Mesendoderm (in vitro differentiated cells): ENCODE measurements around the gene PLXND1.

ENCODE experiments used
- DNase-seq: peaks from one replicate; pipeline ENCODE4 v3.0.0; 2013
- H2AK5ac ChIP-seq: 2 replicates; pipeline ENCODE4 v1.6.1; 2013; ENCODE audit warnings: low read length, inconsistent platforms
- H2BK120ac ChIP-seq: 2 replicates; pipeline ENCODE4 v1.6.1; 2013; ENCODE audit warnings: low read depth, mild to moderate bottlenecking, low read length, moderate library complexity, mixed read lengths
- H2BK15ac ChIP-seq: replicated peaks from 2 replicates; pipeline ENCODE4 v1.6.1; 2013; ENCODE audit warnings: low read depth, mild to moderate bottlenecking, moderate library complexity
- H2BK5ac ChIP-seq: 2 replicates; pipeline ENCODE4 v1.6.1; 2013; ENCODE audit warnings: low read length, inconsistent platforms
- H3K18ac ChIP-seq: 2 replicates; pipeline ENCODE4 v1.6.1; 2013; ENCODE audit warnings: mild to moderate bottlenecking, low read length, mixed read lengths
- H3K23ac ChIP-seq: one replicate; pipeline ENCODE4 v1.6.1; 2013; ENCODE audit warnings: low read length
- H3K27ac ChIP-seq: 2 replicates; pipeline ENCODE4 v1.5.1; 2013; ENCODE audit warnings: low read depth, mild to moderate bottlenecking, inconsistent platforms, low read length, moderate library complexity
- H3K27me3 ChIP-seq: 2 replicates; pipeline ENCODE4 v1.6.1; 2013; ENCODE audit warnings: low read length, control low read depth, mild to moderate bottlenecking, inconsistent platforms; ENCODE audit not compliant: insufficient read depth, poor library complexity
- H3K36me3 ChIP-seq: 2 replicates; pipeline ENCODE4 v1.6.1; 2013; ENCODE audit warnings: low read length, inconsistent platforms; ENCODE audit not compliant: control insufficient read depth, insufficient read depth
- H3K4ac ChIP-seq: one replicate; pipeline ENCODE4 v1.6.1; 2013; ENCODE audit warnings: low read depth, mild to moderate bottlenecking, low read length, moderate library complexity
- H3K4me1 ChIP-seq: 2 replicates; pipeline ENCODE4 v1.6.1; 2013; ENCODE audit warnings: low read depth, low read length, inconsistent platforms; ENCODE audit not compliant: control insufficient read depth
- H3K4me2 ChIP-seq: 2 replicates; pipeline ENCODE4 v1.6.1; 2013; ENCODE audit warnings: low read length
- H3K4me3 ChIP-seq: 2 replicates; pipeline ENCODE4 v1.5.1; 2013; ENCODE audit warnings: mild to moderate bottlenecking, low read length
- H3K56ac ChIP-seq: one replicate; pipeline ENCODE4 v1.6.1; 2013; ENCODE audit warnings: low read length
- H3K79me1 ChIP-seq: 2 replicates; pipeline ENCODE4 v1.6.1; 2013; ENCODE audit warnings: low read length, inconsistent platforms
- H3K79me2 ChIP-seq: 2 replicates; pipeline ENCODE4 v1.6.1; 2013; ENCODE audit warnings: mild to moderate bottlenecking, low read length; ENCODE audit not compliant: control insufficient read depth, insufficient read depth
- H3K9ac ChIP-seq: 2 replicates; pipeline ENCODE4 v1.6.1; 2013; ENCODE audit warnings: low read length, inconsistent platforms
- H4K5ac ChIP-seq: one replicate; pipeline ENCODE4 v1.6.1; 2013; ENCODE audit warnings: low read length
- H4K8ac ChIP-seq: one replicate; pipeline ENCODE4 v1.6.1; 2013; ENCODE audit warnings: low read depth, mild to moderate bottlenecking, control low read depth, low read length, moderate library complexity
- WGBS: extraction: QIAGEN DNeasy Blood & Tissue Kit; methylation state at CpG from one replicate; pipeline ENCODE4 v1.1.7; 2013; ENCODE audit warnings: low lambda C conversion rate, missing lambda C conversion rate; ENCODE audit not compliant: insufficient coverage; ENCODE audit errors: extremely low coverage; 5-methylcytosine and 5-hydroxymethylcytosine counted together

PLXND1 gene

GRCh38 chr3:129633751-129634481 is 27.4 kb upstream of the PLXND1 start:
- Histone ChIP-seq H3K56ac (no peak overlapping the region), H2BK120ac (no peak overlapping the region), H4K5ac (no peak overlapping the region), H2BK5ac (no peak overlapping the region), H3K4me1 (no peaks in the 10 kb centered on the region), H3K4ac (no peak overlapping the region), H3K27me3 (no peaks in the 10 kb centered on the region), H3K18ac (no peak overlapping the region), H3K79me2 (no peaks in the 10 kb centered on the region), H3K23ac (no peak overlapping the region), H3K9ac (no peak overlapping the region), H3K27ac (no peak overlapping the region), H2BK15ac (no peak overlapping the region), H4K8ac (no peak overlapping the region), H3K4me3 (no peak overlapping the region), H2AK5ac (no peak overlapping the region), H3K79me1 (no peaks in the 10 kb centered on the region), H3K4me2 (no peak overlapping the region), H3K36me3 (no peaks in the 10 kb centered on the region)
- no CpG with 5 or more reads among the region's 10 CpGs for WGBS
- peak; percentile 47 for DNase-seq

GRCh38 chr3:129632977-129633376 is 26.5 kb upstream of the PLXND1 start:
- no peaks in the 10 kb centered on the region for H3K36me3 ChIP-seq
- WGBS: no CpG with 5 or more reads among the region's 10 CpGs
- H3K18ac ChIP-seq: no peak overlapping the region
- no peak overlapping the region for H2BK5ac ChIP-seq
- H4K8ac ChIP-seq: no peak overlapping the region
- no peak for DNase-seq
- no peaks in the 10 kb centered on the region for H3K79me1 ChIP-seq
- H3K4me1 ChIP-seq: peaks cover 2% of the 10 kb centered on the region
- no peak overlapping the region for H3K4ac ChIP-seq
- H3K9ac ChIP-seq: no peak overlapping the region
- H3K4me3 ChIP-seq: no peak overlapping the region
- no peak overlapping the region for H3K23ac ChIP-seq
- H3K79me2 ChIP-seq: no peaks in the 10 kb centered on the region
- no peak overlapping the region for H2AK5ac ChIP-seq
- H4K5ac ChIP-seq: no peak overlapping the region
- H3K27ac ChIP-seq: no peak overlapping the region
- H3K56ac ChIP-seq: no peak overlapping the region
- no peak overlapping the region for H2BK15ac ChIP-seq
- no peak overlapping the region for H3K4me2 ChIP-seq
- no peak overlapping the region for H2BK120ac ChIP-seq
- no peaks in the 10 kb centered on the region for H3K27me3 ChIP-seq

GRCh38 chr3:129632556-129632955 is 26.1 kb upstream of the PLXND1 start:
- H2BK15ac ChIP-seq: no peak overlapping the region
- no peak overlapping the region for H3K9ac ChIP-seq
- no peak overlapping the region for H4K5ac ChIP-seq
- H3K79me2 ChIP-seq: no peaks in the 10 kb centered on the region
- H2BK5ac ChIP-seq: no peak overlapping the region
- DNase-seq: no peak
- no peak overlapping the region for H3K4me3 ChIP-seq
- H3K4me1 ChIP-seq: peaks cover 2% of the 10 kb centered on the region
- peak overlapping the region; percentile 54 for H3K56ac ChIP-seq
- no peaks in the 10 kb centered on the region for H3K36me3 ChIP-seq
- H3K4me2 ChIP-seq: no peak overlapping the region
- H4K8ac ChIP-seq: no peak overlapping the region
- no CpG with 5 or more reads among the region's 11 CpGs for WGBS
- H2AK5ac ChIP-seq: peak overlapping the region; percentile 37
- H3K4ac ChIP-seq: no peak overlapping the region
- no peak overlapping the region for H2BK120ac ChIP-seq
- no peaks in the 10 kb centered on the region for H3K27me3 ChIP-seq
- H3K23ac ChIP-seq: no peak overlapping the region
- H3K79me1 ChIP-seq: no peaks in the 10 kb centered on the region
- H3K27ac ChIP-seq: no peak overlapping the region
- H3K18ac ChIP-seq: no peak overlapping the region

- Histone ChIP-seq H3K36me3 (no peaks in the 10 kb centered on the region), H2BK5ac (no peak overlapping the region), H4K5ac (no peak overlapping the region), H3K23ac (no peak overlapping the region), H2BK15ac (no peak overlapping the region), H3K79me1 (no peaks in the 10 kb centered on the region), H3K4ac (no peak overlapping the region), H3K4me3 (no peak overlapping the region), H3K79me2 (no peaks in the 10 kb centered on the region), H3K18ac (no peak overlapping the region), H3K56ac (peak overlapping the region; percentile 17), H2AK5ac (no peak overlapping the region), H3K9ac (no peak overlapping the region), H3K27me3 (no peaks in the 10 kb centered on the region), H2BK120ac (no peak overlapping the region), H4K8ac (no peak overlapping the region), H3K27ac (no peak overlapping the region), H3K4me2 (no peak overlapping the region), H3K4me1 (peaks cover 2% of the 10 kb centered on the region)
- WGBS: no CpG with 5 or more reads among the region's 9 CpGs
- DNase-seq: no peak
These were observed 25.6 kb upstream of the PLXND1 start for GRCh38 chr3:129632056-129632455.

GRCh38 chr3:129629011-129629410 is 22.5 kb upstream of the PLXND1 start:
- no peak overlapping the region for H3K23ac ChIP-seq
- H3K4me3 ChIP-seq: no peak overlapping the region
- H3K79me1 ChIP-seq: no peaks in the 10 kb centered on the region
- H3K27me3 ChIP-seq: no peaks in the 10 kb centered on the region
- H2AK5ac ChIP-seq: no peak overlapping the region
- no peaks in the 10 kb centered on the region for H3K36me3 ChIP-seq
- H2BK15ac ChIP-seq: no peak overlapping the region
- WGBS: no CpG with 5 or more reads among the region's 6 CpGs
- H3K9ac ChIP-seq: no peak overlapping the region
- no peak overlapping the region for H4K8ac ChIP-seq
- no peak overlapping the region for H3K4me2 ChIP-seq
- H3K79me2 ChIP-seq: no peaks in the 10 kb centered on the region
- no peak overlapping the region for H3K4ac ChIP-seq
- no peak overlapping the region for H4K5ac ChIP-seq
- no peak overlapping the region for H2BK120ac ChIP-seq
- H3K27ac ChIP-seq: no peak overlapping the region
- no peak overlapping the region for H3K56ac ChIP-seq
- H3K18ac ChIP-seq: no peak overlapping the region
- H3K4me1 ChIP-seq: peaks cover 4% of the 10 kb centered on the region
- DNase-seq: no peak
- no peak overlapping the region for H2BK5ac ChIP-seq

- Histone ChIP-seq H3K36me3 (no peaks in the 10 kb centered on the region), H2BK120ac (no peak overlapping the region), H3K27me3 (no peaks in the 10 kb centered on the region), H3K79me2 (no peaks in the 10 kb centered on the region), H3K27ac (no peak overlapping the region), H2BK5ac (no peak overlapping the region), H3K18ac (no peak overlapping the region), H2BK15ac (no peak overlapping the region), H3K79me1 (no peaks in the 10 kb centered on the region), H4K8ac (no peak overlapping the region), H2AK5ac (no peak overlapping the region), H3K56ac (peak overlapping the region; percentile 100), H3K23ac (no peak overlapping the region), H4K5ac (no peak overlapping the region), H3K4me2 (peak overlapping the region; percentile 82), H3K4ac (no peak overlapping the region), H3K9ac (peak overlapping the region; percentile 99), H3K4me3 (no peak overlapping the region), H3K4me1 (peaks cover 4% of the 10 kb centered on the region)
- no peak for DNase-seq
- no CpG with 5 or more reads among the region's 9 CpGs for whole genome bisulfite sequencing
These were observed 21.7 kb upstream of the PLXND1 start for GRCh38 chr3:129628169-129628522.
